Natural killer cell (primary cell): ENCODE results near the gene C4orf50. TPM values are rescaled to one million over a fixed set of nuclear protein-coding genes. Genes with fewer than 3 reads are reported as not detected.

Experiments used
- ATAC-seq, 3 donors: fragments of 150-1000 bp in 2 of 3; fragments of 200-7000 bp in 1 of 3; cut with Tn5 transposase; 1 replicate in 1 of 3; 2 replicates in 2 of 3; pipeline ENCODE4 v1.10.0; 2021; ENCODE audit warnings: mild to moderate bottlenecking in 2 of 3, moderate library complexity in 2 of 3
- DNase-seq, 2 donors: peaks; one replicate each; pipeline versions ENCODE4 v3.0.0 to v3.0.0-alpha.2; 2013 to 2021; ENCODE audit warnings: mixed read lengths in 1 of 2
- H3K27ac ChIP-seq: one replicate; pipeline ENCODE4 v1.5.1; 2013; ENCODE audit warnings: mild to moderate bottlenecking, low read length
- H3K27me3 ChIP-seq: one replicate; pipeline ENCODE4 v1.6.1; 2013; ENCODE audit warnings: low read length; ENCODE audit not compliant: control insufficient read depth, insufficient read depth
- H3K36me3 ChIP-seq: one replicate; pipeline ENCODE4 v1.6.1; 2013; ENCODE audit warnings: low read length; ENCODE audit not compliant: control insufficient read depth, insufficient read depth
- H3K4me1 ChIP-seq: one replicate; pipeline ENCODE4 v1.6.1; 2013; ENCODE audit warnings: low read length; ENCODE audit not compliant: control insufficient read depth, insufficient read depth
- H3K4me3 ChIP-seq: one replicate; pipeline ENCODE4 v1.5.1; 2013; ENCODE audit warnings: low read length
- H3K9me3 ChIP-seq: one replicate; pipeline ENCODE4 v1.6.1; 2013; ENCODE audit warnings: low read length; ENCODE audit not compliant: control insufficient read depth, insufficient read depth
- H3K27ac Mint-ChIP-seq, 2 donors: one replicate each; pipeline ENCODE4 v1.8.0; 2022; ENCODE audit warnings: mild to moderate bottlenecking in 2 of 2, mixed read lengths in 2 of 2, moderate library complexity in 1 of 2
- H3K27me3 Mint-ChIP-seq, 2 donors: one replicate each; pipeline ENCODE4 v1.8.0; 2022; ENCODE audit warnings: low read depth in 2 of 2, mixed read lengths in 2 of 2
- H3K36me3 Mint-ChIP-seq: one replicate; pipeline ENCODE4 v1.8.0; 2022; ENCODE audit warnings: mixed read lengths
- H3K4me1 Mint-ChIP-seq, 2 donors: one replicate each; pipeline ENCODE4 v1.8.0; 2022; ENCODE audit warnings: mixed read lengths in 2 of 2
- H3K4me3 Mint-ChIP-seq: one replicate; pipeline ENCODE4 v1.8.0; 2022; ENCODE audit warnings: mild to moderate bottlenecking, moderate library complexity, mixed read lengths
- H3K9me3 Mint-ChIP-seq, 2 donors: one replicate each; pipeline ENCODE4 v1.8.0; 2022; ENCODE audit warnings: mixed read lengths in 2 of 2
- WGBS: methylation state at CpG from one replicate; pipeline ENCODE4 v1.1.7; 2013; ENCODE audit warnings: missing lambda C conversion rate; ENCODE audit not compliant: insufficient coverage; 5-methylcytosine and 5-hydroxymethylcytosine counted together
- intact Hi-C: fragments of 100-400 bp; cut with micrococcal nuclease; formaldehyde crosslinking; loops from one replicate; pipeline ENCODE4 v1.14.2; 2022
- total RNA-seq, 4 donors: library from RNA; stranded (reverse); fragments of 120-200 nt in 1 of 4; gene quantifications; one replicate each; pipeline versions ENCODE4 v1.2.3 to v1.2.4, GENCODE V29; 2013 to 2022
- TF ChIP-seq, protein P1 (sequence below): fragments of 200-600 bp; IDR thresholded peaks from one replicate; pipeline ENCODE4 v1.8.0; 2022; ENCODE audit warnings: antibody characterized with exemption

C4orf50 gene
- total RNA-seq, 3 donors from 2014 or later (not counting 1 experiment from before 2014, with no cell fraction given): 0.63 to 2.7 (median 1.8) TPM

DNA sequence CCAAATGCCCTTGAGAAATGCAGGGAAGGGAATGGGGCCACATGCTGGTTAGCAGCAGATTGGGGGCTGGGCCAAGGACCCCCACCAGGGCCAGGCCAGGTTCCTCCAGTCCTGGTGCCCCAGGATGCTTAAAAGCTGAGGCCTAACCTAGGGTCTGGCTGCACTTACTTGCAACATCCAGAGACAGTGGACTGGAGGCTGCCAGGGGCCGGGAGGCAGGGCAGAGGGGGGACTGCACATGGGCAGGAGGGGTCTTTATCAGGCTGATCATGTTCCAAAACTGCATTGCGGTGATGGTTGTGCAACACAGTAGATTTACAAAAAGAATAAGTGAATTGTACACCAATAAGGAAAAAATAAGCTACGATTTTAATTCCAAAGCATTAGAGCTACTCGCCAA is 36.8 kb upstream of the C4orf50 start:
- Histone ChIP-seq H3K36me3 (peaks cover 12% of the 10 kb centered on the region), H3K9me3 (peaks cover 28% of the 10 kb centered on the region), H3K4me3 (no peak overlapping the region), H3K27me3 (no peaks in the 10 kb centered on the region), H3K27ac (no peak overlapping the region), H3K4me1 (no peaks in the 10 kb centered on the region)
- Mint-ChIP-seq H3K9me3 (peaks cover 0 to 5% of the 10 kb centered on the region in 2 donors), H3K4me3 (no peak overlapping the region), H3K4me1 (no peaks in the 10 kb centered on the region), H3K27me3 (no peaks in the 10 kb centered on the region), H3K27ac (no peak overlapping the region), H3K36me3 (no peaks in the 10 kb centered on the region)
- ATAC-seq: no peak
- DNase-seq: no peak
- intact Hi-C loops: no loop called here
- TF ChIP-seq, protein P1, sequence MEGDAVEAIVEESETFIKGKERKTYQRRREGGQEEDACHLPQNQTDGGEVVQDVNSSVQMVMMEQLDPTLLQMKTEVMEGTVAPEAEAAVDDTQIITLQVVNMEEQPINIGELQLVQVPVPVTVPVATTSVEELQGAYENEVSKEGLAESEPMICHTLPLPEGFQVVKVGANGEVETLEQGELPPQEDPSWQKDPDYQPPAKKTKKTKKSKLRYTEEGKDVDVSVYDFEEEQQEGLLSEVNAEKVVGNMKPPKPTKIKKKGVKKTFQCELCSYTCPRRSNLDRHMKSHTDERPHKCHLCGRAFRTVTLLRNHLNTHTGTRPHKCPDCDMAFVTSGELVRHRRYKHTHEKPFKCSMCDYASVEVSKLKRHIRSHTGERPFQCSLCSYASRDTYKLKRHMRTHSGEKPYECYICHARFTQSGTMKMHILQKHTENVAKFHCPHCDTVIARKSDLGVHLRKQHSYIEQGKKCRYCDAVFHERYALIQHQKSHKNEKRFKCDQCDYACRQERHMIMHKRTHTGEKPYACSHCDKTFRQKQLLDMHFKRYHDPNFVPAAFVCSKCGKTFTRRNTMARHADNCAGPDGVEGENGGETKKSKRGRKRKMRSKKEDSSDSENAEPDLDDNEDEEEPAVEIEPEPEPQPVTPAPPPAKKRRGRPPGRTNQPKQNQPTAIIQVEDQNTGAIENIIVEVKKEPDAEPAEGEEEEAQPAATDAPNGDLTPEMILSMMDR: no peak
- 93% methylated on average over 4 of the region's 4 CpGs for WGBS

DNA sequence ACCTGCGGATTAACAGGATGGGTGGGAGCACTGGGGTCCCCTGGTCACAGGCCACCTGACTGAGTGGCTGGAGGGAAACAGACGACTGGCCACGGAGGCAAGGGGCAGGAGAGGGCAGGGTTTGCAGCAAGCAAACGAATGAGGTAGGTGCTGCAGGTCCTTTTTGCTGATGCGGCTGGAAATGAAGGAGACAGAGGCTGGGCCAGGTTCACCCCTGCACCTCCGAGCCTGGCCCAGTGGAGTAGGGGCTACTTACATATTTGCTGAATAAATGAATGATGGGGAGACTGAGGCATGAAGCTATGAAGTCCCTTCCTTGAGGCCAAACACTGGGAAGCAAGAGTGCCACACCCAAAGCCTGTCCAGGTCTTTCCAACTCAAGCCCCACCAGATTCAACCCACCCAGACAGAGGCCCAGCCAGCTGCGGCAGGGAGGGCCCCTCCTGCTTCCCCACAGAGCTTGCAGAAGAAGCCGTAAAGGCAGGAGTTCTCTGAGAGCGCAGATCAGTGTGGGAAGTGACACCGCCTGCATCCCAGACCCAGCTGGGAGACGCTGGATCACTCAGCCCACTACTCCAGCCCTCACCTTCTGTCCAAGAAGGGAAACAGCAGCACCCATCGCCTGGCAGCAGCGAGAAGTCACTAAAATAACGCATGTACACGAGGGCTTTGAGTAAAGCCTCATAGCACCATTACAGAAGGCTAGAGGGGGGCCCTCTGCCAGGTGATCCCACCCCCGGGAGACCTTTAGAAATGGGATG is 36.1 kb upstream of the C4orf50 start:
- DNase-seq: no peak
- Histone ChIP-seq H3K27me3 (no peaks in the 10 kb centered on the region), H3K36me3 (peaks cover 10% of the 10 kb centered on the region), H3K4me3 (no peak overlapping the region), H3K4me1 (no peaks in the 10 kb centered on the region), H3K27ac (no peak overlapping the region), H3K9me3 (peaks cover 22% of the 10 kb centered on the region)
- H3K36me3 Mint-ChIP-seq: no peaks in the 10 kb centered on the region
- 87% methylated on average over 16 of the region's 16 CpGs for WGBS
- intact Hi-C loops: no loop called here
- no peak overlapping the region for H3K27ac Mint-ChIP-seq
- H3K4me1 Mint-ChIP-seq: no peaks in the 10 kb centered on the region
- ATAC-seq: no peak
- H3K27me3 Mint-ChIP-seq: no peaks in the 10 kb centered on the region
- TF ChIP-seq, protein P1: no peak
- no peak overlapping the region for H3K4me3 Mint-ChIP-seq
- H3K9me3 Mint-ChIP-seq: peaks cover 0 to 5% of the 10 kb centered on the region in 2 donors

DNA sequence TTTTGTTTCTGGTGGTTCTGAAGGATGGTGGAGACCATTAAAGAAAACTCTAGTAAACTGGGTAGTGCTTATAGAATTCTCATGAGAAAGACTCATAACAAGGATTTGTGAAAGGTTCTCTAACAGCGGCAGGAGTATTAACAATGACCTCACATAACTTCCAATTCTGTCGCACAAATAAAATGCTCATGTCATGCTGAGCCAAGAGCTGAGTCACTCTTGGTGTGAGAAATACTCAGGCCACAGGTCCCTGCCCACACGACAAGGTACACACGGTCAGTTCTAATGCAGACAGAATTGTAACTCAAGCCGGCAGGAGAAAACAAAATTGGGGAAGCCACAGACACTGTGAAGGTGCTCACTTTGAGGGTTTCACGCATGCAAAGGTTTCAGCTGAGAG is 34.4 kb upstream of the C4orf50 start:
- Mint-ChIP-seq H3K27me3 (no peaks in the 10 kb centered on the region), H3K4me3 (no peak overlapping the region), H3K4me1 (no peaks in the 10 kb centered on the region), H3K36me3 (no peaks in the 10 kb centered on the region), H3K9me3 (no peaks in the 10 kb centered on the region), H3K27ac (no peak overlapping the region)
- intact Hi-C loops: no loop called here
- Histone ChIP-seq H3K9me3 (peaks cover 9% of the 10 kb centered on the region), H3K36me3 (peaks cover 6% of the 10 kb centered on the region), H3K27me3 (no peaks in the 10 kb centered on the region), H3K4me1 (no peaks in the 10 kb centered on the region), H3K27ac (no peak overlapping the region), H3K4me3 (no peak overlapping the region)
- ATAC-seq: no peak
- TF ChIP-seq, protein P1: no peak
- no peak for DNase-seq
- 90% methylated on average over 6 of the region's 6 CpGs for WGBS

DNA sequence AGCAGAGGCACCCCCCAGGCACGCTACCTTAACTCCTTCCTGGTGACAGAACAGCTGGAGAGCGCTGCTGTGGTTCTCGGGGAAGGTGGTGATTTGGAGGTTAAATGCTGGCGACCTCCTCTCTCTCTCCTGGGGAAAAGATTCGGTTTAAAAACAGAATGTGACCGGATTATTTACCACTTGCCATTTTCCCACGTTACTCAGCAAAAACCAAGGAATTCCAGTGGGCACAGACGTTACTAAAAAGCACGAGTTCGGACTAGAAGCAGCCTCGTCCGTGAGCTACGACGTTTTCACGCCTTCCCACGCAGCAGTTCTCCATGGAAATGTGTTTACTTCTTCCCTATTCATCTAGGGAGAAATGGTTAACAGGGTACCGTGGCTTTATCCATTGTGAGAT is 32.3 kb upstream of the C4orf50 start:
- Mint-ChIP-seq H3K27ac (no peak overlapping the region), H3K4me1 (no peaks in the 10 kb centered on the region), H3K36me3 (no peaks in the 10 kb centered on the region), H3K27me3 (no peaks in the 10 kb centered on the region), H3K9me3 (no peaks in the 10 kb centered on the region), H3K4me3 (no peak overlapping the region)
- TF ChIP-seq, protein P1: no peak
- Histone ChIP-seq H3K4me3 (no peak overlapping the region), H3K27ac (no peak overlapping the region), H3K9me3 (no peaks in the 10 kb centered on the region), H3K4me1 (no peaks in the 10 kb centered on the region), H3K27me3 (no peaks in the 10 kb centered on the region), H3K36me3 (no peaks in the 10 kb centered on the region)
- no peak for ATAC-seq
- no peak for DNase-seq
- intact Hi-C loops: no loop called here
- WGBS: 84% methylated on average over 16 of the region's 17 CpGs
